NOMO-1 treated with dmso at 0.1 percent for 144 hours (cell line): ENCODE measurements around the gene SPATA25.

ENCODE experiments used
- DNase-seq: peaks from one replicate; lab custom pipeline; 2025; ENCODE audit not compliant: unreplicated experiment; lab: John Stamatoyannopoulos, UW

The SPATA25 gene

GRCh38 chr20:45841407-45842129, 45.9 kb downstream of the SPATA25 start:
- DNase-seq: no peak

GRCh38 chr20:45840700-45841198, 46.7 kb downstream of the SPATA25 start:
- DNase-seq: no peak

- DNase-seq: no peak
These were observed 50.6 kb downstream of the SPATA25 start for GRCh38 chr20:45836841-45837240.
